Stimulated activated CD4-positive, alpha-beta T cell treated with anti-CD3 and anti-CD28 coated beads, Interleukin-1b, Interleukin-23, amount 100 ng/mL, for 24 hours (primary cell): ENCODE results near the gene NEDD4L.
"Not testable (repeated sequence)": the region's sequence is repeated elsewhere in the genome, so short reads cannot be mapped to it uniquely, and the experiment has no call there.

ENCODE experiments used
- DNase-seq, 4 experiments: peaks; one replicate each; pipeline ENCODE4 v3.0.0-alpha.2; 2020; ENCODE audit warnings: low read depth in 4 of 4, low spot score in 1 of 4

NEDD4L gene

DNA sequence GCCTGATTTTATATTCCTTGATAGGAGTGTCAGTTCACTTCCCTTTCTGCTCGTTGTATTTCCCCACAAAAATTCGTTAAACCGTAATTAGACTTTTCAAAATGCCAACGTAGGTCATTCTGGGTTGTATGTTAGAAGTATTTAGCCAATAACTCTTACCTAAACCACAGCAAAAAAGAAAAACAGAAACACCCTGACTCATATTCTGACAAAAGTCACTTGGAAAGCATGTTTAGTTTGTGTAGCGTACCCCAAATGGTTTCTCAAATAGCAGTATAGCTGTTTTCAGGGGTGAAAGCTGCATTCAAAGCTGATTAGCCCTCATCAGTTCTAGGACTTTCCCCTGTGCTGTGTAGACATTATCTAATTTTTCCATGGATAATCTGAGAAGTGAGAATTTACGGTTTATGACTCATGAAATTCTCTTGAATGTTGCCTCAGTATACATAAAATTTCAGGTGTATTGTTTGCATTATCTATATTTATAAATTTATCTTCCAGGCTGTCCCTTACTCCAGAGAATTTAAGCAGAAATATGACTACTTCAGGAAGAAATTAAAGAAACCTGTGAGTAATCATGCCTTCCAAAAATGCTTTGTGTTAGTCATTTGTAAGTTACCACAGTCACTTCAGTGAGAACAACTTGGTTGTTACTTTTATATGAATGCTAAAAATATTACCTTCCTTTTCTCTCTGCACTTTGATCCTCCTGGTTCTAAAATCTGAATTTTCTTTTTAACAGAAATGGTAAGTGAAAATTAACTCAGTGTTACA is 319.9 kb downstream of the NEDD4L start:
- DNase-seq, result no peak

DNA sequence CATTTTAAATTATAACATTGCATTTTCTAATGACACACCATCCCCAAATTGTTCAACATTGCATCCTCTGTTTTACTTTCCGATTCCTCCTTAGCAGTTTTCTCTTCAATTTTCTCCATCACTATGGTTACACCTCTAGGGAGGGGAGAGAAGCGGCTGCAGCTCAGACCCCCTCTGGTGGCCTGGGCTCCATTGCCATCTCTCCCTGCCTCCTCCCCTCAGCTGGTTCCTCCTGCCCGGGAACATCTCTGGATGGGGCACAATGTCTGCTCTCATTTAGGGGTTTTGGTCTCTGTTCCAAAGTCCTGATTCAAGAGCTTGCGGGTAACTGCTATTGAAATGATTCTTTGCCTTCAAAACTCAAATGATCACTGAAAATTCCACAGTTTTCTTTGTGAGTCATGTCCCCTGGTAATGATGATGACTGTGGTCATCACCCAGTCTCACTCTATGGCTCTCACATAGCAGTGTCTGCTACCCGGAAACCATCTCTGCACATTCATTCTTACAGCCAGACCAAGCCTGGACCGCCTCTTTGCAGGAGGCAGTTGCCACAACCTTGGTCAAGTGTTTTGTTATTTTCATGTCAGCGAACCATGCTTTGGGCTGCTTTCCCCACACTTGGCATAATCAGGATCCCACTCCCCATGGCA is 321.0 kb downstream of the NEDD4L start:
- no peak for DNase-seq

DNA sequence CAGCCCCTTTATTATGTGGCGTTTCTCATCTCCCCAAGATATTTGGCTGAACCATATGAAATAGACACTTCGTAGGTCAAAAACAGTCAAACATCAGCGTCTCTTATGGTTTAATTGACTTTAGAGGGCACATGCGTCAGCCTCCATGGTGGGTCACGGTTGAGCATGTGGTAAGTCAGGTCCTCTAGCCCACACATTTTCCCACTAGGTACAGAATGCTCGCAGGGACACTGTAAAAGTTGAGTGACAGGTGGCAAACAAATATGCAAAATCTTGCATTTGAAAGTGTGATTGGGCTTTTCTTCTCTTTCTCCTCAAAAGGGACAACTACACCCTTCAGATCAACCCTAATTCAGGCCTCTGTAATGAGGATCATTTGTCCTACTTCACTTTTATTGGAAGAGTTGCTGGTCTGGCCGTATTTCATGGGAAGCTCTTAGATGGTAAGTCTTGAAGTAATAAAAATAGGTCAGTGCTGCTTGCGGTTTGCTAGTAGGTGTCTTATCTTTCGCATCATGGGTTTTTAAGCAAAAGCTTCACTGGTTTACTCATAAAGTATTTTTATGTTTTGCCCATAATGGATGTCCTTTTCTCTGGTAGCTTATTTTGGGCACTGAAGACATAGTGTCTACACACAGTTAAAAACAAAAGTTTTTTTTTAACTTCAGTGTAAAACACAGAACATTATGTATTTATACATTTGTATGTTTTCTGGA is 323.6 kb downstream of the NEDD4L start:
- no peak for DNase-seq

- no peak for DNase-seq
These were observed 325.6 kb downstream of the NEDD4L start for GRCh38 chr18:58369616-58370015.

GRCh38 chr18:58370038-58370580 is 326.1 kb downstream of the NEDD4L start:
- DNase-seq, result no peak

DNA sequence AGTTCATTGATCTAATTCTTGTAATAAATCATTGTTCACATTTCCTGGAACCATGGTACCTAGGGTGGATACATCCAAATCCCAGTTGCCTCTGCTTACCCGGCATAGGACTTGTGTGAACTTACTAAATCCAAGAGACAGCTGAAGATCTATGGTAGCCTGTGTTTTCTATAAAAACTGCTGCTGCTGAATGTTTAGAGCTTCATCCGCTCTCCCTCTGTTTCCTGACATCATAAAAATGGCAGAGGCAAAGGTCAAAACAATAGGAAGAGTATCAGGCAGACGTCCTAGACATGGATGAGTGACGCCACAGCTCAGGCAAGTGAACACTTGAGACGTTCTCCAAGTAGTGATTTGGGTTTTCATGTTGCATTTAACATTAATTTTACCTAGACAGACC is 326.6 kb downstream of the NEDD4L start:
- DNase-seq, result no peak

DNA sequence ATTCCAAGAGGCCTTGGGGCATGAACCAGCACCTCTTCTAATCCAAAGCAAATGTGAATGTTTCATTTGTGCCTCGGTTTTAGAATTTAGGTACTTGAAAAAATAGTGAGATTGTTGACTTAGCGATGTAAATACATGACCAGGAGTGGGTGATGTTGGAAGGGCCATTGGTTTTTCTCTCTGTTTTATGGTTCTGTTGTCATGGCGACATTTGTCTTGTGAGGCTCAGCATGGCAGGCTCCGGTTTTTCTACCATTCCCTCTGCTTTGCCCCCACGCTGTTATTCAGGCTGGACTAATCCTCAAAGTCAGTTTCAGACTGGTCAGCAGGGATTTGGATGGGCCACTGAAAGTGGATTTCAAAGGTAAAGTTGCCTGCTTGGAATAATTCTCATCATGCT is 329.5 kb downstream of the NEDD4L start:
- DNase-seq, result no peak

DNA sequence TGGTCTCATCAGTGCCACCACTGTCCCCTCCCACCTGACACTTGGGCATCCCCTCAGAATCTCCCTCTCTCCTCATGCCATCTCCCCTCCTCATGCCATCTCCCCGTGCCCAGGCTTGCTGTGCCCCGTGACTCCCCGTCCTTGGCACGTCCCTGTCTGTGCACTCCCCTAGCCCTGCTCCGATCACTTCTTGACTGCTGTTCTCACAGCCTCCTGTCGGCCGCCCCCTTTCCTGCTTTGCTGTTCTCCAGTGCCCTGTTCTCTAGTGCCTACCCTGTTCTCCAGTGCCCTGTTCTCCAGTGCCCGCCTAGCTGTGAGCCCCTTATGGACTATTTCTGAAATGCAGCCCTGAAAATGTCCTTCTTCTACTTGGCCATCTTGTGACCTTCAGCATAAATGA is 331.0 kb downstream of the NEDD4L start:
- DNase-seq, result no peak

DNA sequence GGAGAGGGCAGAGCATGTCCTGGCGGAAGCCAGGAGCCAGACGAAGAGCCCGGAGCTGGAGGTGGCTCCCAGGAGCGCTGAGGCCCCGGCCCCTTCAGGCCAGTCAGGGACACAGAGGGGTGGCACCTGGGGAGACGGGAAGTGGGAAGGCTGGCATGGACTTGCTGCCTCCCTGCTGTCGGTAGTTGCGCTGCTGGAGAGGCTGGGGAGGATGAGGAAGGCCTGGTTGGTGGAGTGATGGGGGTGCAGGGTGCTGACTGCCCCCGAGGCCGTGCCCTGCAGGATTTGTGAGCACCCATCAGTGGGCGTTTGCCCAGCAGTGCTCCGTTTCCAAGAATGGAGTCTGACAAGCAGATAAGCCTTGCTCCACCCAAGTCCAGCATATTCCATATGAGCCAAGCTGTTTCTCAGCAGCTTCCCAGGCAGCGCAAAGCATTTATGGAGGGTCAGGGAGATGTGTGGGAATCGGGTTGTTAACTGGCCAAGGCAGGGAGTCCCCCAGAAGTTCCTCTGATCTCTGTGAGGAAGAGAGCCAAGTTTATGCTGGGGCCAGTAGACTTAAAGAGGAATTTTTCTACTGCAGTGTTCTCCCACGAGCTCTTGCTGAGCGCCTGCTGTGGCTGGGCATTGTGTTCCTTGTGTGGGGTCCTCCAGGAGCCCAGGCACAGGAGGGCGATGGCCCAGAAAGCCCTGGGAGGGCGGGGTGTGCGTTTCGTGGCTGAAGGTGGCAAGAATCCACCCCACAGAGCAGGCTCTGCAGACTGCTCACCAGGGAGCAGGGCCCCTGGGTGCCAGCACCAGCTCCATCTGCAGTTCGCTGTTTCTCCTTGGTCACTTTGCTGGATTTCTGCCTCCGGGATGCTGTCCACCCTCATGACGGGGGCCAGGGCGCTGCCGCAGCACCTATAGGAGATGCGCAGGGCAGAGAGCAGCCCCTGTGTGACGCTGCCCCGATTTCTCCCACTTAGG is 334.7 kb downstream of the NEDD4L start:
- no peak for DNase-seq

DNA sequence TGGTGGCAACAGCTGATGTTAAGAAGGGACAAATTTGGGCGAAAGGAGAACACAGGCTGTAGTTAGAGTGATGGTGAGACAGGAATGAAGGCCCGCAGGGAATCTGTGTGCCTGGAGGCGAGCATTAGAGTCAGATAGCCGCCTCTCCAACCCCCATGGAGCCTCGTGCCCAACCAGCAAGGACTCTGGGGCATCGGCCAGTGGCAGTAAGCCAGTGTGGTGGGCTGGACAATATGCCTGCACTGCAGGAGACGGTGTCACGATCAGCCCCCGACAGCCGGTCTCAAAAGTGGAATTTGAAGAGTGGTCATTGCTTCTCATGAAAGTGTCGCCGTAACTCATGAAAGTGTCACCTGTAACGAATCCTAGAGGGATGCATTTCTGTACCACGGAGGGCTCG is 335.4 kb downstream of the NEDD4L start:
- DNase-seq, result no peak

DNA sequence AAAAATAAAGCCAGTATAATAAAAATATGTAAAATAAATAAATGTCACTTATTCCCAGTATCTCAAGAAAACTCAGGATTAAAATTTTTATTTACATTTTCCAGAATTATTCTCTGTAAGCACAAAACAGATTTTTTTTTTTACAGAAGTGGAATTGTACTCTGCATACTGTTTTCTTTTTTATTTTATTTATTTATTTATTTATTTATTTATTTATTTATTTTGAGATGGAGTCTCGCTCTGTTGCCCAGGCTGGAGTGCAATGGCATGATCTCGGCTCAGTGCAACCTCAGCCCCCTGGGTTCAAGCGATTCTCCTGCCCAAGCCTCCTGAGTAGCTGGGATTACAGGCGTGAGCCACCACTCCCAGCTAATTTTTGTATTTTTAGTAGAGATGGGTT is 336.1 kb downstream of the NEDD4L start:
- not testable (repeated sequence) for DNase-seq

DNA sequence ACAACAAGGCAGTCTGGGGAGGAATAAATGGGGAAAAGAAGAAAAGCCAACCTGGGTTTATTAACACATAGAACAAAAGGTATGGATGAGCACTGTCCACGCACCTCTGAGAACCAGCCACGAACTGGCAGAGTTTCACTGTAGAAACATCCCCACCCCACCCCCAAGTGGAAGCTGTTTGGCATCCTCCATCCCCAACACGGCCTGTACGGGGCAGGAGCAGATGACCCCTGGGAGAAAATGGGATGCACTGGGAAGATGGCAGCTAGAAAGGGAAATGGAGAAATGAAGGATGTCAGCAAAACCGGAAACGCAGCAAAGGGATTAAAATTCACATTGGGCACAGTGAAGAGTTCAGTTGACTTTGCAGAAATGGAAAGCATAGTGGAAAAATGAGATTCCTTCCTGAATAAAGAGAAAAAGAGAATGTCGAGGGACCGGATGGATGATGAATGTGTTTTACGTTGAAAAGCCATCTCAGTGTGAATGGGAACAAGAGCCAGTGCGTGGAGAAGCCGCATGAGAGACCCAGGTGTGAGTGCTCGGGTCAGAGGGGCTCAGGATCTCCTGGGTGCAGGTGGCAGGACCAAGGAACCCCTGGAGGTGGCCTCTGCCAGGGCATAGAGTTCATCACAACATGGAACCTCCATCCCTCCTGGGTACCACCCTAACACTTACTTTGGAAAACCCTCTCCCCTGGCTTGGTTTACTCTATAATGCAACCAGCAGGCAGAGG is 337.8 kb downstream of the NEDD4L start:
- DNase-seq, result no peak

DNA sequence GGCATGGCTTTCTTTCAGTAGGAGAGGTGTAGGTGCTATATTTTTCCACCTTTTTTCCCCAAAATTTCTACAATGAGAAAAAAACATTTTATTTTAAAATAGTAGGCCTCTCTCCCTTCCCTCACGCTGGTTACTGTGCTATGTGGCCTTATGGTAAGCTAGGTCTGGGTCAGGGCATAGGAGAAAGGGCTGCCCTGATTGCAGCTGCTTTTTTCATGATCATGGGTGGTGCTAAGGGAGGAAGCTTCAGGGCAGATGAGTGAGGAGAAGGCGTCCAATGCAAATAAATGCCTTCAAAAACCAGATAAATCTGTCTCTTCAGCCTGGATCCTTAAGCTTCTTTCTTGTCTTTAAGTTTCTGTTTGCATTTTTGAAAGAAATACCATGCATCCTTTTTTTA is 338.4 kb downstream of the NEDD4L start:
- DNase-seq, result no peak

DNA sequence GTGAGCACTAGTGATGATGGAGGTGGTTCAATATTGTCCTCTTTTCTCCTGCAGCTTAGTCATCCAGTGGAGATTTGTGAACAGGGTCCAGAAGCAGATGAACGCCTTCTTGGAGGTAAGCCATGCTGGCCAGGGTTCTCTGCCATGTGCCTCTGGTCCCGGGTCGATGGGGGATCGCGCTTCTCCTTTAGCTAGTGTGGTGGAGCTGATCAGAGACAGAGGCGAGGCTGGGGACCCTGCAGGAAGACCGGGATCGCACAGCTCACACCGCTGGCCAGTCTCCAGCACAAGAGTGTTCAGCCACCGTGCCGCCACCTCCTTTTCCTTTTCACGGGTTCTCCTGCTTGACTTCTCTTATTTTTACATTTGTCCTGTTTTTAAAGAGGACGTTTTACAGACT is 341.4 kb downstream of the NEDD4L start:
- DNase-seq, result no peak

GRCh38 chr18:58386780-58387179 is 342.8 kb downstream of the NEDD4L start:
- DNase-seq, result no peak

DNA sequence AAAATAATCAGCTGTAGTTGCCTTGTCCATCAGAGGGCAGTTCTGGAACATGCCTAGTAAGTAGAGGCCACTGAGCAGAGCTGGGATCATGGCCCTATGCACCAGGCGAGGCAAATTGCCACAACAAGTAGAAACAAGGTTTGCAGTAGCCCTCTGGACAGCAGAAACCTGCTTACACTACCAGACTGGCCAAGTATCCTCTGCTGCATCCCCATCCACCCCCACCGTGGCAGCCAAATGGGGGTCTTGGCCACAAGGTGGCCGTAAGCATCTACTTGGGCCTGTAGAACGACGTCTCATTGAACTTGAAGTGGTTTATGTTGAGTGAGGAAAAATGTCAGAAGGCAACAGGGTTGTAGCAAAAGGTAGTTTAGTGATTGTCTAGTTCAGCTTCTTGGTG is 343.7 kb downstream of the NEDD4L start:
- DNase-seq, result no peak

DNA sequence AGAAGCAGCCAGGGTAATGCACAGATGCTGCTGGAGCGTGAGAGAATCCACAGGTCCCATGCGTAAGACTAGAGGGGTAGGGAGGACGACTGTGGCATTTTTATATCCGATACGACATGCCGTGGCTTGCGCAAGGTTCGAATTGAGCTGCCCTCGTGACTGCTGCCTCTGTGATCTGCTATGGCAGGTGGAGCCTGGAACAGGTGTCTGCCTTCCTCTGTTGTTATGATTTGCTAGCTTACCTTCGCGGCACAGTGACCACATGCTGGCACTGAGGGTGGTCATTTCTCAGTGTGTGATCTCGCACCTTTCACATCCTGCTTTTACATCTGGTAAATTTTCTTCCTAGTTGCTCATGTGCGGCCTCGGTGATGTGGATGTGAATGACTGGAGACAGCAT is 344.7 kb downstream of the NEDD4L start:
- no peak for DNase-seq

DNA sequence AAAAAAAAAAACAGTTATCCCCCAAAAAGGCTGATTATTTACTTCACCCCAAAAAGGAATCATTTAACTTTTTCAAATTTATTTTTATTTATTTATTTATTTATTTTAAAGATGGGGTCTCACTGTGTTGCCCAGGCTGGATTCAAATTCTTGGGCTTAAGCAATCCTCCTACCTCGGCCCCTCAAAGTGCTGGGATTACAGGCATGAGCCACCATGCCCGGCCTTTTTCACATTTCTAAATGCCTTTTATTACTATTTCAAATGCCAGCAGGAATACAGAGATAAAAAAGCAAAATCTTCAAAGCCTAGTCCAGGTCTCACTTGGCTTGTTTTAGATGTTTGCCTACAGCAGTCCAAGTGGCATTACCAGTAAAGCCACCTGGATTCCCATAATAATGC is 345.7 kb downstream of the NEDD4L start:
- no peak for DNase-seq

GRCh38 chr18:58390399-58390798 is 346.4 kb downstream of the NEDD4L start:
- DNase-seq, result no peak

DNA sequence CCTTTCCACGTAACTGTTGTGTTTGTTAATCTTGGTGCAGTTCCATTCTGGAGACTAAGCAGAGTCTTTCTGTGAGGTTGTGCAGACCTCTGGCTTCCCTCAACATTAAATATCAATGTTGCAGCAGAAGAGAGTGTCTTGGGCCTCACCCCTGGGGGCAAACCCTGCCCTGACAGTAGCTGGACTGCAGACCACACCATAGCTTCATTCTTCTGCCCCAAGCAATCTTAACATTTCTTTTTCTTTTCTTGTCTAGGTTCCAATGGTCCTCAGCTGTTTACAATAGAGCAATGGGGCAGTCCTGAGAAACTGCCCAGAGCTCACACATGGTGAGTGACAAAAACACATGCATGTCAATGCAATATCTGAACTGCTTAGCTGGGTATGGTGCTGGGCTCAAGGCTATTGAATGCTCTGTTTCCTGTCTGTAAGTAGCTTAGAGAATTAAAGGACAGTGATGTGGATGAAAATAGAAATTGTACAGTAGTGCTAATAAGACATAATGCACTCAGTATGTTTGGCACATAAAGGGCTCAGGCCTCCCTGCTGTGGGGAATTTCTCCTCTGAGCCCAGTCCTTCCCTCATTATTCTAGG is 347.3 kb downstream of the NEDD4L start:
- DNase-seq, result no peak
